ENCODE measurements around the gene PROP1. TPM values are rescaled to one million over a fixed set of nuclear protein-coding genes. Genes with fewer than 3 reads are reported as not detected.
"Not testable (repeated sequence)": the region's sequence is repeated elsewhere in the genome, so short reads cannot be mapped to it uniquely, and the experiment has no call there.

Gene PROP1
- total and polyA plus RNA-seq, 2 of the 4 experiments (the other 2 are of a cell fraction), result not detected

DNA sequence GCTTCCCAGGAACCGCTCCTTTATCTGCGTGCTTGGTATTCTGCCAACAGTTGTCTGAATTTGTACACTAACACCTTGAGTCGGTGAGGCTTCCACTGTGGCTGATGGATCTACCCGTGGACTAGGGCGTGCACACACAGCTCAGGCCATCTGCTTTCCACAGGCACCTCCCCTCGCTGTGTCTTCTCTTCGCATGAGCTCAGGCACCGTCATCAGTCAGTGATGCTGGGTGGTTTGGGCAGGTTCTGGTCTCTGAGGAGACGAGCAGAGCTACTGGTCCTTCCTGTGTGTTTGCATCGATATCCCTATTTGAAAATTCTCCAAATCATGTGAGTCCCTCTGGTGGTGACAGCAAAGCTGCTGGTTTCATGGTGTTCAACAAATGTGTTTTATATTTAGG lies 48.1 kb downstream of the PROP1 start:
- H4K91ac ChIP-seq (ENCODE audit: insufficient read depth, low read depth, low read length); H3K27me3 ChIP-seq (ENCODE audit: control insufficient read depth, insufficient read depth, low read length); H2AFZ ChIP-seq (replicated peaks; ENCODE audit: low read length, poor library complexity); H3K4me2 ChIP-seq (ENCODE audit: low read depth, low read length); H3K9ac ChIP-seq (ENCODE audit: low read depth, low read length); H2AK9ac ChIP-seq (replicated peaks; ENCODE audit: low read depth, low read length, poor library complexity); H3K9me1 ChIP-seq (ENCODE audit: insufficient read depth, low read length); H3K4me1 ChIP-seq (ENCODE audit: control insufficient read depth, insufficient read depth, low read length); H3K9me3 ChIP-seq (ENCODE audit: control insufficient read depth, insufficient read depth, low read length); H4K5ac ChIP-seq (ENCODE audit: low read depth, low read length); H2AK5ac ChIP-seq (ENCODE audit: low read depth, low read length); H4K8ac ChIP-seq (ENCODE audit: low read depth in 2 of 2, low read length in 2 of 2); H3K36me3 ChIP-seq (ENCODE audit: control insufficient read depth, insufficient read depth, low read length); CTCF ChIA-PET; dilution Hi-C loops (cut with HindIII; ENCODE audit: low sequenced_read_pairs, unreplicated experiment); H3K56ac ChIP-seq (ENCODE audit: extremely low read depth, insufficient read depth, low read length); H3K79me1 ChIP-seq (ENCODE audit: low read depth in 1 of 2, low read length in 2 of 2); H2BK15ac ChIP-seq (ENCODE audit: low read depth, low read length); BruUV-seq (replicated peaks); H3K23ac ChIP-seq (ENCODE audit: low read depth, low read length); H2BK20ac ChIP-seq (ENCODE audit: low read depth, low read length); H3K14ac ChIP-seq (replicated peaks; ENCODE audit: low read depth, low read length); H3K27ac ChIP-seq (ENCODE audit: insufficient read depth, low read length); H4K20me1 ChIP-seq (ENCODE audit: insufficient read depth, low read length); POLR2A ChIA-PET (ENCODE audit: unreplicated experiment); H2BK120ac ChIP-seq (ENCODE audit: low read depth, low read length); H3K4ac ChIP-seq (ENCODE audit: low read depth, low read length); H3K4me3 ChIP-seq (ENCODE audit: insufficient read depth, low read depth, low read length); H3K18ac ChIP-seq (ENCODE audit: low read depth, low read length); intact Hi-C loops (cut with micrococcal nuclease); H2BK5ac ChIP-seq (ENCODE audit: low read depth, low read length, poor library complexity, severe bottlenecking): not testable (repeated sequence)
- DNase-seq (peak; percentile 64), ATAC-seq (ENCODE audit: low read depth) (peak; percentile 36)
- in situ Hi-C loops (cut with MboI; ENCODE audit: low sequenced_read_pairs), result loop anchor here (25.0 kb wide), 1 partner anchor 214 kb away; the partner anchor contains the start of gene NHP2
- TF ChIP-seq, protein P1, sequence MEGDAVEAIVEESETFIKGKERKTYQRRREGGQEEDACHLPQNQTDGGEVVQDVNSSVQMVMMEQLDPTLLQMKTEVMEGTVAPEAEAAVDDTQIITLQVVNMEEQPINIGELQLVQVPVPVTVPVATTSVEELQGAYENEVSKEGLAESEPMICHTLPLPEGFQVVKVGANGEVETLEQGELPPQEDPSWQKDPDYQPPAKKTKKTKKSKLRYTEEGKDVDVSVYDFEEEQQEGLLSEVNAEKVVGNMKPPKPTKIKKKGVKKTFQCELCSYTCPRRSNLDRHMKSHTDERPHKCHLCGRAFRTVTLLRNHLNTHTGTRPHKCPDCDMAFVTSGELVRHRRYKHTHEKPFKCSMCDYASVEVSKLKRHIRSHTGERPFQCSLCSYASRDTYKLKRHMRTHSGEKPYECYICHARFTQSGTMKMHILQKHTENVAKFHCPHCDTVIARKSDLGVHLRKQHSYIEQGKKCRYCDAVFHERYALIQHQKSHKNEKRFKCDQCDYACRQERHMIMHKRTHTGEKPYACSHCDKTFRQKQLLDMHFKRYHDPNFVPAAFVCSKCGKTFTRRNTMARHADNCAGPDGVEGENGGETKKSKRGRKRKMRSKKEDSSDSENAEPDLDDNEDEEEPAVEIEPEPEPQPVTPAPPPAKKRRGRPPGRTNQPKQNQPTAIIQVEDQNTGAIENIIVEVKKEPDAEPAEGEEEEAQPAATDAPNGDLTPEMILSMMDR (conservative IDR thresholded peaks at IDR 0.05; ENCODE audit: low read depth, low read length), result 0 out of 2 replicates have a peak, but pooled peaks have one; percentile 7
- 16% methylated on average over 5 of the region's 10 CpGs; no CpG with 5 or more reads in 1 of the 2 experiments for WGBS, 2 experiments (ENCODE audit: extremely low coverage in 2 of 2, insufficient read length in 1 of 2)

DNA sequence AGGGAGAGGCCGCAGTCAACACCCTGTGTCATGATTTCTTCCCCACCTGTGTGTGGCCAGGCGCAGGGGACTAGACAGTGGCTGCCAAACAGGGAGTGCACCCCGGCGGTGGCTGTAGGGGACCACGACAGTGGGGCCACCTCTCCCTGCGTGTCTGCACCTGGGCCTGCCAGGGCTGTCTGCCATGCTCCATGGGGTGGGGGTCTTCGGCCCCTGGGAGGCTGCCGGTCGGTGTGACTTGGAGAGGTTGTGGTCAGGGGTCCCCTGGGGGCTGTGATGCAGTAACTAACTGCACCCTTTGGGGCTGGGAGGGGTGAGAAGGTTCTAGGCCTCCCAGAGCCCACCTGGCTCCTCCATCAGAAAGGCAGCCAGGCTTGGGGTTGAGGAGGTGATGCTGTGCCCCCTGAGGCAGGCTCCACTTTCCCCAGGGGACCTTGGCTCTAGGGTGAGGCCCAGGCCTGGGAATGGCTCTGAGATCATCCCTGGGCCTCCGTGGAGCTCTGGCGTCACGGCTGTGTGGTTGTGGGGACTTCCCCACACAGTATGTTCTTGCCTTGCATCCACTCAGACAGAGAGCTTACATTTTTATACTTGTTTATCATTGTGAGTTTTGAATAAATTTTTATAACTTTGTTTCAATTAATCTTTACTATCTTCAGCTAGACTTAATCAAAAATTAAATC lies 50.3 kb downstream of the PROP1 start:
- dilution Hi-C loops (cut with HindIII; ENCODE audit: low sequenced_read_pairs, unreplicated experiment); H2AK5ac ChIP-seq (ENCODE audit: low read depth, low read length); H2AFZ ChIP-seq (replicated peaks; ENCODE audit: low read length, poor library complexity); ATAC-seq (ENCODE audit: low read depth); H3K18ac ChIP-seq (ENCODE audit: low read depth, low read length); H3K4me3 ChIP-seq (ENCODE audit: insufficient read depth, low read depth, low read length); H3K9ac ChIP-seq (ENCODE audit: low read depth, low read length); H3K27ac ChIP-seq (ENCODE audit: insufficient read depth, low read length); H3K14ac ChIP-seq (replicated peaks; ENCODE audit: low read depth, low read length); H3K27me3 ChIP-seq (ENCODE audit: control insufficient read depth, insufficient read depth, low read length); H2AK9ac ChIP-seq (replicated peaks; ENCODE audit: low read depth, low read length, poor library complexity); H2BK5ac ChIP-seq (ENCODE audit: low read depth, low read length, poor library complexity, severe bottlenecking); H2BK15ac ChIP-seq (ENCODE audit: low read depth, low read length); H3K4me1 ChIP-seq (ENCODE audit: control insufficient read depth, insufficient read depth, low read length); intact Hi-C loops (cut with micrococcal nuclease); H3K36me3 ChIP-seq (ENCODE audit: control insufficient read depth, insufficient read depth, low read length); H4K8ac ChIP-seq (ENCODE audit: low read depth in 2 of 2, low read length in 2 of 2); H4K91ac ChIP-seq (ENCODE audit: insufficient read depth, low read depth, low read length); H3K56ac ChIP-seq (ENCODE audit: extremely low read depth, insufficient read depth, low read length); DNase-seq; H2BK120ac ChIP-seq (ENCODE audit: low read depth, low read length); H3K79me1 ChIP-seq (ENCODE audit: low read depth in 1 of 2, low read length in 2 of 2); H3K23ac ChIP-seq (ENCODE audit: low read depth, low read length); H3K4me2 ChIP-seq (ENCODE audit: low read depth, low read length); H4K5ac ChIP-seq (ENCODE audit: low read depth, low read length); POLR2A ChIA-PET (ENCODE audit: unreplicated experiment); CTCF ChIA-PET; H3K4ac ChIP-seq (ENCODE audit: low read depth, low read length); H4K20me1 ChIP-seq (ENCODE audit: insufficient read depth, low read length); BruUV-seq (replicated peaks); H3K9me3 ChIP-seq (ENCODE audit: control insufficient read depth, insufficient read depth, low read length); H3K9me1 ChIP-seq (ENCODE audit: insufficient read depth, low read length); H2BK20ac ChIP-seq (ENCODE audit: low read depth, low read length): not testable (repeated sequence)
- in situ Hi-C loops (cut with MboI; ENCODE audit: low sequenced_read_pairs), result loop anchor here (25.0 kb wide), 1 partner anchor 217 kb away; the partner anchor contains the start of gene NHP2
- WGBS, 2 experiments (ENCODE audit: extremely low coverage in 2 of 2, insufficient read length in 1 of 2), result no CpG with 5 or more reads among the region's 12 CpGs
